ENCODE results near the gene RAB25. TPM values are rescaled to one million over a fixed set of nuclear protein-coding genes. Genes with fewer than 3 reads are reported as not detected.
A peak's percentile ranks its signal among the peaks of the same experiment; 100 is the strongest.

RAB25 gene
- total and polyA plus RNA-seq, 2 of the 13 experiments (the other 11 are each of a cell fraction or from before 2014, with no cell fraction given) = 0.20 to 0.22 TPM

DNA sequence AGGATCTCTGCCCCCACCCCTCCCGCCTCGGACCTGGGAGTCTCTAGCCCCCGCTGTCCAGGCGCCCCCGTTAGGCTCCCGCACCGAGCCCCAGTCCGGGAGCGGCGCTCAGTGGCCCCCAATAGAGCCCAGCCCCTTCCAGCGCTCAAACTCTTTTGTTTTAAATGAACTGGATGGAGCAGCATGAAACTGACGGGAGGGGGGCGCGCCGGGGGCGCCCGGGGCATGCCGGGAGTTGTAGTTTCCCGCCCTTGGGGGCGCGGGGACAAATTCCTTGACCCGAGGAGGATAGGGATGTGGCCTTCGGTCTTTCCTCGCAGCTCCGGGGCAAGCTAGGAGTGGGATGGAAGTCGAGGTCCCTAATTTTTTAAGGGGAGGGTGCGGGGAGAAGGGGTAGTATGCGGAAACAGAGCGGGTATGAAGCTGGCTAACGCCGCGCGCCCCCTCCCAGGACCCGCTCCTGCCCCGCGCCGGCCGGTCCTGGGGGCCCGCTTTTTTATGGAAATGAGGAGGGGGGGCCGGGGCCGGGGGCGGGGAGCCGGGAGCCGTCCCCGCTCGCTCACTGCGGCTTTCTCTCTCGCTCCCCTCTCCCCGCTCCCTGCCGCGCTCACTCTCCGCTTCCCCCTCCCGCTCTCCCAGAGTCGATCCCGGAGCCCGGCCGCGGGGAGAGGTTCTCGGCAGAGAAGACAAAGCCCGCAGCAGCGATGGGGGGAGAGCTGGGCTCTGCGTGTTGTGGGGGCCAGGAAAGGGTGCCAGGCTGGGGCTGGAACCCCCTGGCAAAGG is 21.5 kb downstream of the RAB25 start, which contains the start of gene MEX3A (continued):
- TF ChIP-seq, protein P1, sequence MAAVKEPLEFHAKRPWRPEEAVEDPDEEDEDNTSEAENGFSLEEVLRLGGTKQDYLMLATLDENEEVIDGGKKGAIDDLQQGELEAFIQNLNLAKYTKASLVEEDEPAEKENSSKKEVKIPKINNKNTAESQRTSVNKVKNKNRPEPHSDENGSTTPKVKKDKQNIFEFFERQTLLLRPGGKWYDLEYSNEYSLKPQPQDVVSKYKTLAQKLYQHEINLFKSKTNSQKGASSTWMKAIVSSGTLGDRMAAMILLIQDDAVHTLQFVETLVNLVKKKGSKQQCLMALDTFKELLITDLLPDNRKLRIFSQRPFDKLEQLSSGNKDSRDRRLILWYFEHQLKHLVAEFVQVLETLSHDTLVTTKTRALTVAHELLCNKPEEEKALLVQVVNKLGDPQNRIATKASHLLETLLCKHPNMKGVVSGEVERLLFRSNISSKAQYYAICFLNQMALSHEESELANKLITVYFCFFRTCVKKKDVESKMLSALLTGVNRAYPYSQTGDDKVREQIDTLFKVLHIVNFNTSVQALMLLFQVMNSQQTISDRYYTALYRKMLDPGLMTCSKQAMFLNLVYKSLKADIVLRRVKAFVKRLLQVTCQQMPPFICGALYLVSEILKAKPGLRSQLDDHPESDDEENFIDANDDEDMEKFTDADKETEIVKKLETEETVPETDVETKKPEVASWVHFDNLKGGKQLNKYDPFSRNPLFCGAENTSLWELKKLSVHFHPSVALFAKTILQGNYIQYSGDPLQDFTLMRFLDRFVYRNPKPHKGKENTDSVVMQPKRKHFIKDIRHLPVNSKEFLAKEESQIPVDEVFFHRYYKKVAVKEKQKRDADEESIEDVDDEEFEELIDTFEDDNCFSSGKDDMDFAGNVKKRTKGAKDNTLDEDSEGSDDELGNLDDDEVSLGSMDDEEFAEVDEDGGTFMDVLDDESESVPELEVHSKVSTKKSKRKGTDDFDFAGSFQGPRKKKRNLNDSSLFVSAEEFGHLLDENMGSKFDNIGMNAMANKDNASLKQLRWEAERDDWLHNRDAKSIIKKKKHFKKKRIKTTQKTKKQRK (IDR thresholded peaks at IDR 0.05; ENCODE audit: low read length) = no peak
- TF ChIP-seq, protein P2, sequence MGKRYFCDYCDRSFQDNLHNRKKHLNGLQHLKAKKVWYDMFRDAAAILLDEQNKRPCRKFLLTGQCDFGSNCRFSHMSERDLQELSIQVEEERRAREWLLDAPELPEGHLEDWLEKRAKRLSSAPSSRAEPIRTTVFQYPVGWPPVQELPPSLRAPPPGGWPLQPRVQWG (CRISPR knock-in tag; IDR thresholded peaks at IDR 0.05; ENCODE audit: borderline replicate concordance, low read depth) = no peak
- TF ChIP-seq, protein P3, sequence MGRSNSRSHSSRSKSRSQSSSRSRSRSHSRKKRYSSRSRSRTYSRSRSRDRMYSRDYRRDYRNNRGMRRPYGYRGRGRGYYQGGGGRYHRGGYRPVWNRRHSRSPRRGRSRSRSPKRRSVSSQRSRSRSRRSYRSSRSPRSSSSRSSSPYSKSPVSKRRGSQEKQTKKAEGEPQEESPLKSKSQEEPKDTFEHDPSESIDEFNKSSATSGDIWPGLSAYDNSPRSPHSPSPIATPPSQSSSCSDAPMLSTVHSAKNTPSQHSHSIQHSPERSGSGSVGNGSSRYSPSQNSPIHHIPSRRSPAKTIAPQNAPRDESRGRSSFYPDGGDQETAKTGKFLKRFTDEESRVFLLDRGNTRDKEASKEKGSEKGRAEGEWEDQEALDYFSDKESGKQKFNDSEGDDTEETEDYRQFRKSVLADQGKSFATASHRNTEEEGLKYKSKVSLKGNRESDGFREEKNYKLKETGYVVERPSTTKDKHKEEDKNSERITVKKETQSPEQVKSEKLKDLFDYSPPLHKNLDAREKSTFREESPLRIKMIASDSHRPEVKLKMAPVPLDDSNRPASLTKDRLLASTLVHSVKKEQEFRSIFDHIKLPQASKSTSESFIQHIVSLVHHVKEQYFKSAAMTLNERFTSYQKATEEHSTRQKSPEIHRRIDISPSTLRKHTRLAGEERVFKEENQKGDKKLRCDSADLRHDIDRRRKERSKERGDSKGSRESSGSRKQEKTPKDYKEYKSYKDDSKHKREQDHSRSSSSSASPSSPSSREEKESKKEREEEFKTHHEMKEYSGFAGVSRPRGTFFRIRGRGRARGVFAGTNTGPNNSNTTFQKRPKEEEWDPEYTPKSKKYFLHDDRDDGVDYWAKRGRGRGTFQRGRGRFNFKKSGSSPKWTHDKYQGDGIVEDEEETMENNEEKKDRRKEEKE (IDR thresholded peaks at IDR 0.05) = no peak
- TF ChIP-seq TBX2 (CRISPR knock-in tag; IDR thresholded peaks at IDR 0.05; ENCODE audit: borderline replicate concordance) (no peak), CHD4 (IDR thresholded peaks at IDR 0.05; ENCODE audit: borderline replicate concordance, low read length) (no peak), KDM4B (CRISPR knock-in tag; IDR thresholded peaks at IDR 0.05) (no peak), MED8 (CRISPR knock-in tag; IDR thresholded peaks at IDR 0.05; ENCODE audit: insufficient replicate concordance) (no peak), SP2 (CRISPR knock-in tag; IDR thresholded peaks at IDR 0.05) (no peak), ZNF383 (CRISPR knock-in tag; IDR thresholded peaks at IDR 0.05; ENCODE audit: borderline replicate concordance) (no peak), ZXDC (CRISPR knock-in tag; IDR thresholded peaks at IDR 0.05) (no peak), KLF11 (CRISPR knock-in tag; IDR thresholded peaks at IDR 0.05) (no peak), MEF2D (CRISPR knock-in tag; IDR thresholded peaks at IDR 0.05) (no peak), ZNF510 (CRISPR knock-in tag; IDR thresholded peaks at IDR 0.05; ENCODE audit: low read depth) (no peak), ISL2 (CRISPR knock-in tag; IDR thresholded peaks at IDR 0.05) (no peak), ZNF354B (CRISPR knock-in tag; IDR thresholded peaks at IDR 0.05) (no peak), KLF12 (CRISPR knock-in tag; IDR thresholded peaks at IDR 0.05; ENCODE audit: borderline replicate concordance) (no peak), FOXO1 (CRISPR knock-in tag; IDR thresholded peaks at IDR 0.05) (no peak), ZNF121 (CRISPR knock-in tag; IDR thresholded peaks at IDR 0.05) (no peak), TOE1 (CRISPR knock-in tag; IDR thresholded peaks at IDR 0.05) (no peak), CENPX (CRISPR knock-in tag; IDR thresholded peaks at IDR 0.05) (no peak), MAFF (IDR thresholded peaks at IDR 0.05; ENCODE audit: low read depth, low read length) (no peak), IRF2 (CRISPR knock-in tag; IDR thresholded peaks at IDR 0.05) (peak; percentile 56; the same call in 1 of the 2 replicates)
